ELR (cell line): ENCODE measurements around the gene ABCG2.
A peak's percentile ranks its signal among the peaks of the same experiment; 100 is the strongest.

Experiments used
- DNase-seq: peaks from one replicate; pipeline ENCODE4 v3.0.0-alpha.2; 2015; ENCODE audit warnings: low read depth

The ABCG2 gene

DNA sequence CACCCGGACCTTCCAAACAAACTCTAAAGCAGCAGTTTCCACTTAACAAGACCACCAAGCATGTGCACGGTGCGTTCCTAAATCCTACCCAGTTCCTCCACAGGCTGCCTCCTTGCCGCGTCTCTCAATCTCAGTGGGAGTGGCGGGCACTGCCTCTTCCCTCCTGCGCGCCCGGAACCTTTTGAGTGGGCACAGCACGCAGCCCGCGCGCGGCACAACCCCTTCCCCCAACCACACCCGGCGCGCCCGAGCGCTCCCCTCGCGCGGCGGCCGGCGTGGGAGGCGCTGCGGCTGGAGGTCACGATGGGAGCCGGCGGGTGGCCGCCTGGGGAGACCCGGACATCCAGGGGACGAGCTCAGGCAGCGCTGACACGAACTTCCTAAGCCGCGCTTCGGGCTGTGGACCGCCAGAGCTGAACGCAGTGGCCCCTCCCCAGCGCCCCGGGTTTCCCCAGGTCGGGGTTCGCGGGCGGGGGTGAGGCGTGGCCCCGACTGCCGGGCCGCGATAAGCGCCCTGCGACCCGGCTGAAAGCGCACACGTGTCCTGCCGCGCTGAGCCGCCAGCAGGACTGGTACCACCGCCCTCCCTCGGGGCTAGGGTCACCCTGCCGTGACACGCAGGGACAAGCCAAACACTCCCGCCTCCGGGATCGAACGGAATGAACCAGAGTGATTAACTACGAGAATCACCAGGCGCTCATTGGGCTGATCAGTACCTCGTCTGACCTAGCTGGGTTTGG, at the start of gene ABCG2:
Gene ABCG2 (minus strand): TSS at position 151 of the 740 bp plus-strand sequence. CDS start 18,644 bp downstream, outside the sequence.
- peak; percentile 72 for DNase-seq

DNA sequence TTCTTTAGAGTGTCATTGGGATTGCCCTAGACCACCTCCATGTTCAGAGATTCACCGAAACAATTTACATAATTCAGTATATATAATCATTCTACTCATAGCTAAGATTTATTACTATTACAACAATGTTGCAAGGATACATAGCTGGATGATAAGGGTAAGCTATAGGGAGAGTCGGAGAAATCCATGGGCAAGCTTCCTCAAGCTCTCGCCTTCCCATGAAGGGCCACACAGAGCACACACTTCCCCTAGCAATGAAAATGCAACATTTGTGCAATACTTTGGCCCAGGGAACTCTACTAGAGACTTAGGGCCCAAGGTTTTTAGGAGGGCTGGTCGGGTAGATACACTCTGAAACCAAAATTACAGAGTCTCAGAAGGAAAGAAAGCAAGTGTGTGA, 49.7 kb upstream of the ABCG2 start:
- DNase-seq = no peak

DNA sequence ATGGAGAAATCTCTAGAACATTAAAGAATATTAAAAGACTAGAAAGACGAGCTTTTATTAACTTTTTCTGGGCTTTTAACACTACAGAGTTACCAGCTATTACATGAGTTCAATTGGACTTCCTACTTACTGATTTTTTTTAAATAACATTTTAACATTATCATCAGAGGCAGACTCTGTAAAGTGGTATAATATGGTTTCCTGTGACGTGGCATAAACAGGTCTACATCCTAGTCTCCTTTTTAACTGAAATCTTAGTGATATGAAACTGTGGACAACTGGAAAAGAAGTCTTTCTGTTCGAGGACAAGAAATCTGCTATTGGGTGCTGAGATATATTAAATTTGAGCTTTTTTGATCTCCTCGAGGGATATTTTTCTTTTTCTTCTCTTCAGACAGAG, 48.7 kb upstream of the ABCG2 start:
- no peak for DNase-seq

DNA sequence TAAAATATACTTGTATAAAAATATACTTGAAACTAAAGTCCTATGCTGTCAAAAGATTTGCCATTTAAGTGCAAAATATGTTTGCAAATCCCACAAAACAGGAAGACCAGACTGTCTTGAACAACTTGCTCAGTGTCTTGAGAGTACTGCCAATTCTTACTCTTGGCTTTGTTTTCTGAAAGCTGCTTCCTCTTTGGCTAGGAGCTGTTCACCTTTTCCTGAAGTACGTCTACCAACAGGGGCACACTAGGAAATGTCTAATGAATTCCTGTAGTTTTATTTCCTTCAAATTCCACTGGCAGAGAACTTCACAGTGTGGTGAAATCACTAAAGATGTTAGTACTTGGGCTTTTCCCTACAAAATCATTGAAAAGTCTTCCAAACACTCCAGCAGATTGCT, 46.4 kb upstream of the ABCG2 start:
- DNase-seq = no peak

DNA sequence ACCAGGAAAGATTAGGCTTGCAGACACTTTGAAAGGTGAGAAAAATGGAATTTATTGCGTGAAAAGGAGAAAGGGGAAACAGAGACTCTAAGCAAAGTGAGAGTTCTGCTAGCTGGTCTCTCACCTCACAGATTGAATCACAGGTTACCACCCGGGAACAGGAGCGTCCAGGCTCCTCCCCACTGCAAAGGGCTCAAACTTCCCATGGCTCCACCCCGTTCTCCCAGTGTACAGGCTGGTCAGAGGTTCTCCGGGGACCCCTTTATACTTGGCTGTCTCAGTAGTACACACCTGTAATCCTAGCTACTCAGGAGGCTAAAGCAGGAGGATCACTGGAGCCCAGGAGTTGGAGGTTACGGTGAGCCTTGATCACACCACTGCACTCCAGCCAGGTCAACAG, 44.0 kb upstream of the ABCG2 start:
- DNase-seq = no peak

DNA sequence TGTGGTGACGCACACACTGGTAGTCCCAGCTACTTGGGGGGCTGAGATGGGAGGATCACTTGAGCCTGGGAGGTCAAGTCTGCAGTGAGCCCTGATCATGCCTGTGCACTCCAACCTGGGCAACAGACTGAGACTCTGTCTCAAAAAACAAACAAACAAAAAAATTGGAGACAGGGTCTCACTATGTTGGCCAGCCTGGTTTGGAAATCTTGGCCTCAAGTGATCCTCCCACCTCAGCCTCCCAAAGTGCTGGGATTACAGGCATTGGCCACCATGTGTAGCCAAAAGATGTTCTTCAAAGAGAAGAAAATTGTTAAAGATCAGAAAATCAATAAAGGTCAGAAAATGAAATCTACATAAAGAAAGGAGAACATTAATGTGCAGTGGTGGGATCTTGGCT, 41.7 kb upstream of the ABCG2 start:
- no peak for DNase-seq

DNA sequence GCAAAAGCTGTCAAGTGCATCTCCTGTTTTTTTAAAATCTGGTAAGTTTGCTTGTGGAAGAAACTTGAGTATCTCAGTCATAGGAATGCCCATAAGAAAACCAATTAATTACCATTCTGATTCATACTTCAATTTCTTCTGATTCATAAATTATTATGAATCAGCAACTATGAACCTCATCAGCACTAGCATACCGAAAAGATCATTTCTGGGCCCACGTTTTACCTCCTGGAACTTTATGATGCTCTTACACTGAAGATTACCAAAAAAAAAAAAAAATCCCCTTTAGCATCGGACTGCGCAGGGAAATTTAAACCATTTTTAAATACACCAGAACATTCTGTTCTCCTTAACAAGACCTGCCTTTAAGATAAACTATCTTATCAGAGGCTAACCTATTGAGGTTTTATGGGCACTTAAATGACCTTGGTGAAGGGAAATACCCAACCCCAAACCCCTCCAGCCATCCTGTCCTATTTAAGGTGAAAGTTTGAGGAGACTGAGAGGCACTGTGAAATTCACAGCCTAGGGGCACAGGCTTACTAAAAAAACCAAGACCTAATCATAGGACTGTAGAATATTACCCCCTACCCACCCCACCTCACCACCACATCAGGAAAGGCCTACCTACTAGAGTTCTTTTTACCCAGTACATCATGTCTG, 38.2 kb upstream of the ABCG2 start:
- DNase-seq = no peak

DNA sequence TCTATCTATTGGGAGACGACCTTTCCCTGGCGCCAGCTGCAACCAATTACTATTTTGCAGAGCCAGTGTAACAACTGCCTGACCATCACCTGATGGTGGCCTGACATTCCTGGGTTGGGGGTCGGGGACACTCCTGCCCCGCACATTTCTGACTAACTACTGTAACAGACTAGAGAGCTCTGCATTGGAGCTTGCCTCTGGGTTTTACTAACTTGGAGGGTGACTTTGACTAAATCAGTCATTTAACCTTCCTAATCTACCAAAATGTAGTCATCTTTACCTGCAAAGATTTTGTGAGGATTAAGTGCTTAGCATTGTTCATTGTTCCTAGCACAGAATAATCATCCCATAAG, 37.5 kb upstream of the ABCG2 start:
- DNase-seq = no peak

DNA sequence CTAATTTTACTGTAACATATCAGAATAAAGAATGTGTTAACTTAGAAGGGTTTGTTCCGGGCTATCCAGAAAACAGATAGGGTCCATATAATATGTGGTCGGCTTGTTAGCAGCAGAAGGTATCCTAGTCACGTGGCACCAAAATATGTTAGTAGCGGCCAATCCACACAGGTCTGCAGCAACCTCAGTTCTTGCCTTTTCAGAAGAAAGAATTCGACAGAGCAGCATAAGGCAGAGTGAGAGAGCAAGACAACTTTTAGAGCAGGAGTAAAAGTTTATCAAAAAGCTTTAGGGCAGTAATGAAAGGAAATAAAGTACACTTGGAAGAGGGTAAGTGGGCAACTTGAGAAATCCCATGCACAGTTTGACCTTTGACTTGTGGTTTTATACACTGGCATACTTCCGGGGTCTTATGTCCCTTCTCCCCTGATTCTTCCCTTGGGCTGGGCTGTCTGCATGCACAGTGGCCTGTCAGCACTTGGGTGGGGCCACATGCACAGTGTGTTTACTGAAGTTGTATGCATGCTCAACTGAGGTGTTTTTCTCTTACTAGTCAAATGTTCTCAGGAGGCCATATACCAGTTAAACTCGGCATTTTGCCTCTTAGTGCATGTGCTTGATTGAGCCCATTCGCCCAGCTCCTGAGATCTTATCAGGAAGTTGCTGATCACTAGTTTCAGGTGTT, 37.0 kb upstream of the ABCG2 start:
- no peak for DNase-seq

DNA sequence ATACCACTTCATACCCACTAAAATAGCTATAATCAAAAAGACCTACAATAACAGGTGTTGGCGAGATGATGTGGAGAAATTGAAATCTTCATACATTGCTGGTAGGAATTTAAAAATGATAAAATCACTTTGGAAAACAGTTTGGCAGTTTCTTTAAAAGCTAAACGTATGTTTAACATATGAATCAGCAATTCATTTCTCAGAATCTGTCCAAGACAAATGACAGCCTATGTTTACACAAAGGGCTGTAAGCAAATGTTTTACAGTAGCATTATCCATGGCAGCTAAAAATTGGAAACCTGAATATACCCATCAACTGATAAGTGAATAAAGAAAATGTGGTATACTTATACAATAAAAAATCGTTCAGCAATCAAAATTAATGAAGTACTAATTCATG, 33.0 kb upstream of the ABCG2 start:
- DNase-seq = no peak

DNA sequence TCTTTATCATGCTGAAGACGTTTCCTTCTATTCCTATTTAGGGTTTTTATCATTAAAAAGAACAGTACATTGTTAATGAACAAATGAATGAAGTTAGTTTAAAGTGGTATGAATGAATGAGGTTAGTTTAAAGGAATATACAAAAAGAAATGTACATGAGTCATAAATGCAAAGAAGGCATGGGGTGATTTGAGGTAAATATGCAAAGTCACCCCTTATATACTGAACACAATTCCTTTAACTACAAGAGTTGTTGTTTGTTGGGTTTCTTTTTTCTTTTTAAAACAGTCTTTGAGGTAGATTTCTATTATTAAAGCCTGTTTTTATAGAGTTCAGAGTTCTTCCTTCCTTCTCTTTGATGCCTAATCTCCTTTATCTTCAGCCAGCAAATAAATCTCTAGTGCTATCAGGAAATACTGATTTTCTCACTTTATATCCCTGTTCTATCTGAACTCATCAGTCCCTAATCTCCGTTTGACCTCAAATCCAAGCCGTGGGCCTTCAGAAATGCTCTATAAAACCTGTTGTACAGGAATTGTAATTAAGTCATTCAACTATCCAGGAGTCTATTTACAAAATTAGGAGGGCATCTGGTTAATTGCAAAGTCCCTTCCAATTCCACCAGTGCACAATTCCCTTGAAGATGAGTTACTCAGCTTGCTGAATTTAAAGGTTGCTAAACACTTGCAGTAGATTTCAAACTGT, 31.6 kb upstream of the ABCG2 start:
- no peak for DNase-seq

DNA sequence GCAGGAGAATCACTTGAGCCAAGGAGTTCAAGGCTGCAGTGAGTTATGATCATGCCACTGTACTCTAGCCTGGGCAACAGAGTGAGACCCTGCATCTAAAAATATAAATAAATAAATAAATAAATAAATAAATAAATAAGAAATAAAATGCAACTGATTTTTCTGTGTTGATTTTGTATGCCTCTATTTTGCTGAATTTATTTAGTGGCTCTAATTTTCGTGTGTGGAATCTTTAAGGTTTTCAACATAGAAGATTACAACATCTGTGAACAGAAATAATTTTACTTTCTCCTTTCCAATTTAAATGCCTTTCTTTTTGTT, 30.9 kb upstream of the ABCG2 start:
- no peak for DNase-seq

DNA sequence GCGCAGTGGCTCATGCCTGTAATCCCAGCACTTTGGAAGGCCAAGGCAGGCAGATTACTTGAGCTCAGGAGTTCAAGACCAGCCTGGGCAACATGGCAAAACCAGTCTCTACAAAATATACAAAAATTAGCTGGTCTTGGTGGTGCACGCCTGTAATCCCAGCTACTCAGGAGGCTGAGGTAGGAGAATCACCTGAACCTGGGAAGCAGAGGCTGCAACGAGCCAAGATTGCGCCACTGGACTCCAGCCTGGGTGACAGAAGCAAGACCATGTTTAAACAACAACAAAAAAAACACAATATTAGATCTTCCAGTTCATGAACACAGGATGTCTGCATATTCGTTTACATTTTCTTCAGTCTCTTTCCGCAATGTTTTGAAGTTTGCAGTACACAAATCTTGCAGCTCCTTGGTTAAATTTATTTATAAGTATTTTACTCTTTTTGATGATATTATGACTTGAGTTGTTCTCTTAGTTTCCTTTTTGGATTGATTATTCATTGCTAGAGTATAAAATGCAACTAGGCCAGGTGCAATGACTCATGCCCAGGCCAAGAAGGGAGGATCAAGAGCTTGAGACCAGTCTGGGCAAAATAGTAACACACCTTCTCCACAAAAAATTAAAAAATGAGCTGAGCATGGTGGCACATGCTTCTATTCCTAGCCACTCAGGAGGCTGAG, 30.4 kb upstream of the ABCG2 start:
- DNase-seq = no peak

DNA sequence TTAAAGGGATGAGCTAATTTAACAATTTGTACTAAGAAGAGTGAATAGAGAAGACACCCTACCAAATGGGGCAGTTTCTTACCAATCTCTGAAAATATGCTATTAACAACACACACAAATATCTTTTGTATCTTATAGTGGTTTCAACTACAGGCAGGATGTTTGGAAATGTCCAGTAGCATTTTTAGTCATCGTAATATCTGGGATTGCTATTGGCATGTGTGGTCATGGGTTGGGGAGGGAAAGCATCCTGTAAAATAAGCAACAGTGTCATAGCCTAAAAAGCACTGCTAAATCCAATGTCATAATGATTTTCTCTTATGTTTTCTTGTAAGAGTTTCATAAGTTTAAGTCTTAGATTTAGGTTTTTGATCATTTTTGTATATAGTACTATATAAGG, 29.3 kb upstream of the ABCG2 start:
- no peak for DNase-seq

DNA sequence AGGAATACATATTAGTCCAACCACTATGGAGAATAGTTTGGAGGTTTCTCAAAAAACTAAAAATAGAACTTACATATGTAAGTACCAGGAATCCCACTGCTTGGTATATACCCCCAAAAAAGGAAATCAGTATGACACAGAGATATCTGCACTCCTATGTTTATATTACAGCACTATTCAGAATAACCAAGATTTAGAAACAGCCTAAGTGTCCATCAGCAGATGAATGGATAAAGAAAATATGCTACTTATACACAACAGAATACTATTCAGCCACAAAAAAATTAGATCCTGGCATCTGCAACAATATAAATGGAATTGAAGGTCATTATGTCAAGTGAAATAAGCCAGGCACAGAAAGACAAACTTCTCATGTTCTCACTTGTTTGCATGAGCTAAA, 27.5 kb upstream of the ABCG2 start:
- DNase-seq = no peak

DNA sequence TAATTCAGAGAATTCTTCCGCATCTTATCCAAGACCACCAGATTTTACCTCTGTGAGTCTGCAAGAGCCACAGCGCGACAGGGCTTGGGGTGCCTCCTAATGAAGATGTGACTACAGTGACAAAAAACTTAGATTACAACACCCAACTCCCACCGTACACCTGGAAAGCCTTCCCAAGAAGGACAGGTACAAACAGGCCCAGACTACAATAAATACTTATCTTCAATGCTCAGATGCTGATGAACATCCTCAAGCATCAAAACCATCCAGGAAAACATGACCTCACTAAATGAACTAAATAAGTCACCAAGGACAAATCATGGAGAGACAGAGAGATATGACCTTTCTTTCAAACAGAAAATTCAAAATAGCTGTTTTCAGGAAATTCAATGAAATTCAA, 20.8 kb upstream of the ABCG2 start:
- DNase-seq = no peak

DNA sequence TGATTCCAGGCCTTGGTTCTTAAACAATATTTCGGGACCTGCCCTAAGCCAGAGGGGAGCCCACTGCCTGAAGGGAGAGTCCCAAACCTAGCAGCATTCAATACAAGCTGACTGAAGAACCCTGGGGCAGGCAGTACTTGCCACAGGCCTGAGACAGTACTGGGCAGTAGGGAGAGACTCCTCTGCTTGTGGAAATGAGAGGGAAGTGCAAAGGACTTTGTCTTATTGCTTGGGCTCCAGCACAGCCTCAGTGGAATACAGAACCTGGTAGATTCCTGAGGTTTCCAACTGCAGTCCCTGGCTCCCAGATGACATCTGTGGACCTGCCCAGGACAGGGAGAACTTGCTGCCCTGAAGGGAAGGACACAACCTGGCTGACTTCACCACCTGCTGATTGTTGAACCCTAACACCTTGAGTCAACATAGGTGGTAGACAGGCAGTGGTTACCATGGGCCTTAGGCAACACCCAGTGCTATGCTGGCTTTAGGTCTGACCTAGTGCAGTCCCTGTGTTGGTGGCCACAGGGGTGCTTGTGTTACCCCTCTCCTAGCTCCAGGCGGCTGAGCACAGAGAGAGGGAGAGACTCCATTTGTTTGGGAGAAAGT, 20.3 kb upstream of the ABCG2 start:
- DNase-seq = no peak

DNA sequence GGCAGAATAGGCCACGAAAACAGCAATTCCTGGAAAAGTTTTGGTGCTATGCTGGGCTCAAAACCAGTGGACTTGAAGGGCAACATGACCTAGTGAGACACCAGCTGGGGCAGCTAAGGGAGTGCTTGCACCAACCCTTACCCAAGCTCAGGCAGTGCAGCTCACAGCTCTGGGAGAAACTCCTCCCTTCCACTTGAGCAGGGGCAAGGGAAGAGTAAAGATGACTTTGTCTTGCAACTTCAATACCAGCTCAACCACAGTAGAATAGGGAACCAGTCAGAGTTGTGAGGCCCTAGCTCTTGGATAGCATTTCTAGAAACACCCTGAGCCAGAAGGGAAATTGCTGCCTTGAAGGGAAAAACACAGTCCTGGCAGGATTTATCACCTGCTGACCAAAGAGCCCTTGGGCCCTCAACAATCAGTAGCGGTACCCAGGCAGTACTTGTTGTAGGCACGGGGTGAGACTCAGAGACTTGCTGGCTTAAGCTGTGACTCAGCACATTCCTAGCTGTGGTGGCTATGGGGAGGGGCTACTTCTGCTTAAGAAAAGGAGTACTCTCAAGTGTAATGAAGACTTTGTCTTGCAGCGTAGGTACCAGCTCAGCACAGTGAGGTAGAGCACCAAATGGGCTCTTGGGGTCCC, 19.7 kb upstream of the ABCG2 start:
- peak; percentile 86 for DNase-seq

DNA sequence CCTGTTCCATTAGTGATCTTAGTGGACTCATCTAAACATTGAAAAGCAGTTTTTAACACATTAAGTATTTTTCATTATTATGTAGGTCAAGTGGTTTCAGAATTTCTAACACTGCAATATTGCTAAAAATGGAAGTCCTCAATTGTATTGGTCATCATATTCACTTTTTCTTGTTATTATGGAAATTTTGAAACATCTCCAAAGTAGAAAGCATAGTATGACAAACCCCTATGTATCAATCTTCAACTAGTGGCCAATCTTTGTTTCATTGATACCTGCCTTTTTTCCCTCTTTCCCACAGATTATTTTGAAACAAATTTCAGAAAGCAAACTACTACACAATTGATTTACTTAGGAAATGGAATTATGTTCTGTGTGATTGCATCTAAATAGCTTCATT, 14.5 kb upstream of the ABCG2 start:
- no peak for DNase-seq

DNA sequence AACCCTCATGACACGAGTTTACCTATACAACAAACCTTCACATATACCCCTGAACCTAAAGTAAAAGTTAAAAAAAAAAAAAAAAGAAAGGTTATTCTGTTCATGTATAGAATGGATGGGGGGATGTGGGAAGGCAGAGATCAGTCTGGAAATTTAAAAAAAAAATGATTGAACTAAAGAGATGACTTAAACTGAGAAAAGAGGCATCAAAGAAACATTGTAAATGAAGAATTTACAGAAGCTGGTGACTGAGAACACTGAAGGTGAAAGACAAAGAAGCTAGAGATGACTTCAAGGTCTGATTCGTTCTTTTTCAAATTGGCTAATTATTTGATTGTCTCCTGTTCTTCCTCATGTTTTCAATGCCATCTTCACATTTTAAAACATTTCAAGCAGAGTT, 12.8 kb upstream of the ABCG2 start:
- no peak for DNase-seq

DNA sequence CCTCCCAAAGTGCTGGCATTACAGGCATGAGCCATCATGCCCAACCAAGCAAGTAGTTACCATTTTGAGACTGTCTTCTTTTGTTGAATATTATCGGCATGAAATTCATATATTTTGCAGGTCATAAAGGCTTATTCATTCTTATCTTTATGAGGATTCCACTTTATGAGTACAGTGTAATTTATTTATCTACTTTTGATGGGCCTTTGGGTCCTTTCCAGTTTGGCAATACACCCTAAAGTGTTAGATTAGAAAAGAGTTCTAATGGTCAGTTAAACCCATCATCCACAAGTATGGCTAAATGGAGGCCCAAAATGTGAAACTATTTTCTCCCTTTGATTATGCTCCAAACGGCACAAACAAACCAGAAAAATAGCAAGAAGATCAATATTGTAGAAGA, 10.9 kb upstream of the ABCG2 start:
- DNase-seq = no peak

DNA sequence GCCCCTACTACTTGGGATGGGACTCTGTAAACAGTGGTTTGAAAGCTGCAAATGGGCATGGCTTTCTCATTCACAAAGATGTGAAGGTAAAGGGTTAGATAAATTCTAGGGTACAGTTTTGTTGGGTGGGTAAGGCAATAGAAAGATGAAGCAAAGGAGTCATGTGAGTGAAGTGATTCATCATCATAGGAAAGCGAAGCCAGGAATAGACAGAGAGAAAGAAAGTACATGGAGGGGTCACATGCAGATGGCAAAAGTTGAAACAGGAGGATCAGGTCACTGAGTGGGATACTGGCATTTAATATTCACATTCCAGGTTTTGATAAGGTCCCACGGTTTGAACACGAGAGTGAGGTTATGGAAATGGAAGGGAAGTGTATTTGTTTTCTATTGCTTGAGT, 8.2 kb upstream of the ABCG2 start:
- DNase-seq = no peak
